HCT116 (cell line): ENCODE measurements around the gene NPIPB2. TPM values are rescaled to one million over a fixed set of nuclear protein-coding genes. Genes with fewer than 3 reads are reported as not detected.

ENCODE experiments used
- ATAC-seq: fragments of 200-7000 bp; cut with Tn5 transposase; 2 replicates; pipeline ENCODE4 v1.9.1; 2020; ENCODE audit warnings: mild to moderate bottlenecking, moderate library complexity
- BruUV-seq: library from RNA; stranded (reverse); fragments of 400-500 nt; replicated peaks from 2 replicates; lab custom pipeline; 2021; lab: Mats Ljungman, UMichigan
- CTCF ChIA-PET: fragments of 300-600 bp; sonication (Branson Sonifier 250); formaldehyde crosslinking; loops from one replicate; lab custom pipeline; 2021; ENCODE audit warnings: antibody characterized with exemption; lab: Charles Lee
- POLR2A ChIA-PET: fragments of 300-600, 350-600 bp; sonication (Branson Sonifier 250); formaldehyde crosslinking; loops from one replicate; lab custom pipeline; 2021; ENCODE audit warnings: antibody characterized with exemption; lab: Charles Lee
- RAD21 ChIA-PET, 2 experiments: fragments of 300-600 bp; sonication (Branson Sonifier 250); formaldehyde crosslinking; loops; one replicate each; lab custom pipeline; 2023; ENCODE audit warnings: low total read pairs in 2 of 2; ENCODE audit not compliant: uncharacterized antibody in 2 of 2, unreplicated experiment in 2 of 2, low non-redundant PET in 1 of 2; lab: Charles Lee
- DNase-seq: peaks from one replicate; pipeline ENCODE4 v3.0.0-alpha.2; 2010; ENCODE audit warnings: low read depth, low spot score
- H2AFZ ChIP-seq: fragments of 200-600 bp; shearing (Covaris generic), sonication (generic); 2 replicates; pipeline ENCODE4 v1.6.1; 2017; ENCODE audit warnings: low read depth, mixed run types, mixed read lengths, antibody characterized with exemption, low read length; ENCODE audit not compliant: poor library complexity, severe bottlenecking
- H3K27ac ChIP-seq: 2 replicates; pipeline ENCODE4 v1.5.1; 2012; ENCODE audit warnings: low read depth, low read length
- H3K27me3 ChIP-seq: fragments of 200-600 bp; sonication (generic); 2 replicates; pipeline ENCODE4 v1.6.1; 2016; ENCODE audit warnings: mixed run types, low read length, mixed read lengths; ENCODE audit not compliant: insufficient read depth
- H3K36me3 ChIP-seq, 2 experiments: fragments of 200-500 bp in 1 of 2; fragments of 200-600 bp in 1 of 2; sonication (Bioruptor generic) in 1 of 2; sonication (generic) in 1 of 2; 2 replicates each; pipeline versions ENCODE4 v1.5.1 to v1.6.1; 2014 to 2016; ENCODE audit warnings: low read length in 2 of 2, inconsistent platforms in 1 of 2, mixed read lengths in 1 of 2, mixed run types in 1 of 2; ENCODE audit not compliant: insufficient read depth in 2 of 2, control insufficient read depth in 1 of 2
- H3K4me1 ChIP-seq, 2 experiments: fragments of 200-600 bp in 1 of 2; sonication (generic) in 1 of 2; 2 replicates each; pipeline versions ENCODE4 v1.5.1 to v1.6.1; 2012 to 2017; ENCODE audit warnings: low read length in 2 of 2, inconsistent platforms in 1 of 2, mild to moderate bottlenecking in 1 of 2, mixed read lengths in 1 of 2, mixed run types in 1 of 2, moderate library complexity in 1 of 2; ENCODE audit not compliant: insufficient read depth in 2 of 2, control insufficient read depth in 1 of 2
- H3K4me2 ChIP-seq: fragments of 200-600 bp; sonication (generic); 2 replicates; pipeline ENCODE4 v1.6.1; 2017; ENCODE audit warnings: mixed run types, low read length, mixed read lengths
- H3K4me3 ChIP-seq, 2 experiments: fragments of 200-600 bp in 1 of 2; sonication (generic) in 1 of 2; replicated peaks in 1 of 2; 2 replicates each; pipeline ENCODE4 v1.5.1; 2011 to 2016; ENCODE audit warnings: low read length in 2 of 2, control low read depth in 1 of 2, low read depth in 1 of 2, mild to moderate bottlenecking in 1 of 2, mixed read lengths in 1 of 2, mixed run types in 1 of 2
- H3K79me2 ChIP-seq: fragments of 200-600 bp; sonication (generic); 2 replicates; pipeline ENCODE4 v1.6.1; 2017; ENCODE audit warnings: mild to moderate bottlenecking, mixed run types, low read length, moderate library complexity, mixed read lengths; ENCODE audit not compliant: insufficient read depth
- H3K9ac ChIP-seq: fragments of 200-600 bp; sonication (generic); 2 replicates; pipeline ENCODE4 v1.6.1; 2016; ENCODE audit warnings: low read length, mixed read lengths
- H3K9me2 ChIP-seq: fragments of 200-600 bp; sonication (generic), shearing (Covaris generic); 2 replicates; pipeline ENCODE4 v1.6.1; 2017; ENCODE audit warnings: mixed run types, mild to moderate bottlenecking, moderate library complexity; ENCODE audit not compliant: insufficient read depth
- H3K9me3 ChIP-seq, 2 experiments: fragments of 200-500 bp in 1 of 2; fragments of 200-600 bp in 1 of 2; sonication (Bioruptor generic) in 1 of 2; sonication (generic) in 1 of 2; 2 replicates each; pipeline ENCODE4 v1.6.1; 2014 to 2017; ENCODE audit warnings: low read length in 2 of 2, mixed read lengths in 2 of 2, inconsistent platforms in 1 of 2, low read depth in 1 of 2, mild to moderate bottlenecking in 1 of 2, mixed run types in 1 of 2, moderate library complexity in 1 of 2; ENCODE audit not compliant: control insufficient read depth in 1 of 2, insufficient read depth in 1 of 2
- H4K20me1 ChIP-seq: fragments of 200-600 bp; sonication (generic), shearing (Covaris generic); 2 replicates; pipeline ENCODE4 v1.6.1; 2017; ENCODE audit warnings: mixed run types, mild to moderate bottlenecking, moderate library complexity; ENCODE audit not compliant: insufficient read depth
- CBX3 ChIP-seq: IDR thresholded peaks from 2 replicates; pipeline ENCODE4 v1.6.1; 2012; ENCODE audit warnings: low read depth
- CEBPB ChIP-seq: IDR thresholded peaks from 2 replicates; pipeline ENCODE4 v1.6.1; 2012; ENCODE audit warnings: low read depth
- EZH2phosphoT487 ChIP-seq: fragments of 200-600 bp; IDR thresholded peaks from 2 replicates; pipeline ENCODE4 v1.6.1; 2018; ENCODE audit warnings: antibody characterized with exemption, borderline replicate concordance
- FOSL1 ChIP-seq: IDR thresholded peaks from 2 replicates; pipeline ENCODE4 v1.6.1; 2012; ENCODE audit warnings: low read depth
- JUND ChIP-seq: IDR thresholded peaks from 2 replicates; pipeline ENCODE4 v1.6.1; 2012
- MAX ChIP-seq: IDR thresholded peaks from 2 replicates; pipeline ENCODE4 v1.6.1; 2012
- POLR2A ChIP-seq: IDR thresholded peaks from 2 replicates; pipeline ENCODE4 v1.7.0; 2011; ENCODE audit warnings: borderline replicate concordance; ENCODE audit not compliant: insufficient read depth, insufficient read length; ENCODE audit errors: extremely low read depth
- RAD21 ChIP-seq: IDR thresholded peaks from 2 replicates; pipeline ENCODE4 v1.6.1; 2012; ENCODE audit warnings: low read depth, mild to moderate bottlenecking
- SIN3A ChIP-seq: IDR thresholded peaks from 2 replicates; pipeline ENCODE4 v1.6.1; 2012; ENCODE audit warnings: low read depth
- SRF ChIP-seq: IDR thresholded peaks from 2 replicates; pipeline ENCODE4 v1.6.1; 2012; ENCODE audit warnings: low read depth
- TCF7L2 ChIP-seq: IDR thresholded peaks from 2 replicates; pipeline ENCODE4 v1.7.0; 2011; ENCODE audit warnings: borderline replicate concordance, inconsistent platforms; ENCODE audit not compliant: insufficient read depth, insufficient read length; ENCODE audit errors: extremely low read depth
- YY1 ChIP-seq: IDR thresholded peaks from 2 replicates; pipeline ENCODE4 v1.6.1; 2011; ENCODE audit warnings: low read length, low read depth, moderate library complexity, mild to moderate bottlenecking; ENCODE audit not compliant: insufficient replicate concordance; ENCODE audit errors: extremely low read depth
- ZFX ChIP-seq: fragments of 450-650 bp; IDR thresholded peaks from 2 replicates; pipeline ENCODE4 v1.6.1; 2017
- intact Hi-C: fragments of 100-400 bp; cut with micrococcal nuclease; formaldehyde crosslinking; loops from 2 replicates; pipeline ENCODE4 v1.10.0; 2022
- total RNA-seq: library from RNA; stranded (reverse); gene quantifications from one replicate; pipeline ENCODE4 v1.2.1, GENCODE V29; 2021; ENCODE audit not compliant: unreplicated experiment
- TF ChIP-seq, protein P1 (sequence below), 3 experiments: fragments of 200-600 bp in 1 of 3; sonication (generic) in 1 of 3; IDR thresholded peaks in 2 of 3; conservative IDR thresholded peaks in 1 of 3; 2 replicates each; pipeline ENCODE4 v1.5.1; 2012 to 2017; ENCODE audit warnings: low read depth in 2 of 3, low read length in 2 of 3, antibody characterized with exemption in 1 of 3, borderline replicate concordance in 1 of 3, control low read depth in 1 of 3, mild to moderate bottlenecking in 1 of 3, mixed read lengths in 1 of 3, mixed run types in 1 of 3, moderate library complexity in 1 of 3; ENCODE audit not compliant: insufficient read depth in 1 of 3
- TF ChIP-seq, protein P2 (sequence below): IDR thresholded peaks from 2 replicates; pipeline ENCODE4 v1.6.1; 2012; ENCODE audit warnings: low read depth

NPIPB2 gene
- total RNA-seq, 1 experiment from 2014 or later: 10.7 TPM

- TF ChIP-seq POLR2A (no peak), ZFX (no peak), JUND (no peak), TCF7L2 (no peak), FOSL1 (no peak), CBX3 (no peak), CEBPB (no peak), EZH2phosphoT487 (no peak), MAX (no peak), RAD21 (no peak), SRF (no peak), SIN3A (no peak), YY1 (no peak)
- TF ChIP-seq, protein P1, sequence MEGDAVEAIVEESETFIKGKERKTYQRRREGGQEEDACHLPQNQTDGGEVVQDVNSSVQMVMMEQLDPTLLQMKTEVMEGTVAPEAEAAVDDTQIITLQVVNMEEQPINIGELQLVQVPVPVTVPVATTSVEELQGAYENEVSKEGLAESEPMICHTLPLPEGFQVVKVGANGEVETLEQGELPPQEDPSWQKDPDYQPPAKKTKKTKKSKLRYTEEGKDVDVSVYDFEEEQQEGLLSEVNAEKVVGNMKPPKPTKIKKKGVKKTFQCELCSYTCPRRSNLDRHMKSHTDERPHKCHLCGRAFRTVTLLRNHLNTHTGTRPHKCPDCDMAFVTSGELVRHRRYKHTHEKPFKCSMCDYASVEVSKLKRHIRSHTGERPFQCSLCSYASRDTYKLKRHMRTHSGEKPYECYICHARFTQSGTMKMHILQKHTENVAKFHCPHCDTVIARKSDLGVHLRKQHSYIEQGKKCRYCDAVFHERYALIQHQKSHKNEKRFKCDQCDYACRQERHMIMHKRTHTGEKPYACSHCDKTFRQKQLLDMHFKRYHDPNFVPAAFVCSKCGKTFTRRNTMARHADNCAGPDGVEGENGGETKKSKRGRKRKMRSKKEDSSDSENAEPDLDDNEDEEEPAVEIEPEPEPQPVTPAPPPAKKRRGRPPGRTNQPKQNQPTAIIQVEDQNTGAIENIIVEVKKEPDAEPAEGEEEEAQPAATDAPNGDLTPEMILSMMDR (IDR thresholded peaks at IDR 0.05 in 2 of 3, conservative IDR thresholded peaks at IDR 0.05 in 1 of 3; ENCODE audit: borderline replicate concordance in 1 of 3, insufficient read depth in 1 of 3, low read depth in 2 of 3, low read length in 2 of 3): no peak
- TF ChIP-seq, protein P2, sequence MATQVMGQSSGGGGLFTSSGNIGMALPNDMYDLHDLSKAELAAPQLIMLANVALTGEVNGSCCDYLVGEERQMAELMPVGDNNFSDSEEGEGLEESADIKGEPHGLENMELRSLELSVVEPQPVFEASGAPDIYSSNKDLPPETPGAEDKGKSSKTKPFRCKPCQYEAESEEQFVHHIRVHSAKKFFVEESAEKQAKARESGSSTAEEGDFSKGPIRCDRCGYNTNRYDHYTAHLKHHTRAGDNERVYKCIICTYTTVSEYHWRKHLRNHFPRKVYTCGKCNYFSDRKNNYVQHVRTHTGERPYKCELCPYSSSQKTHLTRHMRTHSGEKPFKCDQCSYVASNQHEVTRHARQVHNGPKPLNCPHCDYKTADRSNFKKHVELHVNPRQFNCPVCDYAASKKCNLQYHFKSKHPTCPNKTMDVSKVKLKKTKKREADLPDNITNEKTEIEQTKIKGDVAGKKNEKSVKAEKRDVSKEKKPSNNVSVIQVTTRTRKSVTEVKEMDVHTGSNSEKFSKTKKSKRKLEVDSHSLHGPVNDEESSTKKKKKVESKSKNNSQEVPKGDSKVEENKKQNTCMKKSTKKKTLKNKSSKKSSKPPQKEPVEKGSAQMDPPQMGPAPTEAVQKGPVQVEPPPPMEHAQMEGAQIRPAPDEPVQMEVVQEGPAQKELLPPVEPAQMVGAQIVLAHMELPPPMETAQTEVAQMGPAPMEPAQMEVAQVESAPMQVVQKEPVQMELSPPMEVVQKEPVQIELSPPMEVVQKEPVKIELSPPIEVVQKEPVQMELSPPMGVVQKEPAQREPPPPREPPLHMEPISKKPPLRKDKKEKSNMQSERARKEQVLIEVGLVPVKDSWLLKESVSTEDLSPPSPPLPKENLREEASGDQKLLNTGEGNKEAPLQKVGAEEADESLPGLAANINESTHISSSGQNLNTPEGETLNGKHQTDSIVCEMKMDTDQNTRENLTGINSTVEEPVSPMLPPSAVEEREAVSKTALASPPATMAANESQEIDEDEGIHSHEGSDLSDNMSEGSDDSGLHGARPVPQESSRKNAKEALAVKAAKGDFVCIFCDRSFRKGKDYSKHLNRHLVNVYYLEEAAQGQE: no peak
- H3K79me2 ChIP-seq: peaks cover 39% of the 10 kb centered on the region
- H2AFZ ChIP-seq: no peak overlapping the region
- BruUV-seq: no TSS peak
- ChIA-PET RAD21 (no interaction called here), CTCF (no interaction called here), POLR2A (no interaction called here)
- H4K20me1 ChIP-seq: peaks cover 11% of the 10 kb centered on the region; the same call in 1 of the 2 replicates
- H3K36me3 ChIP-seq: peaks cover 56 to 59% of the 10 kb centered on the region in 2 experiments
- no peak overlapping the region for H3K4me2 ChIP-seq
- H3K9me2 ChIP-seq: no peaks in the 10 kb centered on the region
- DNase-seq (no peak), ATAC-seq (no peak)
- H3K9me3 ChIP-seq: no peaks in the 10 kb centered on the region
- intact Hi-C loops: no loop called here
- no peaks in the 10 kb centered on the region for H3K27me3 ChIP-seq
- H3K4me3 ChIP-seq: no peak overlapping the region
- no peak overlapping the region for H3K9ac ChIP-seq
- no peak overlapping the region for H3K27ac ChIP-seq
- no peaks in the 10 kb centered on the region for H3K4me1 ChIP-seq
Measured at GRCh38 chr16:11886881-11887280, 55.0 kb downstream of the NPIPB2 start.
